CD4-positive, alpha-beta T cell (primary cell): Measurements from ENCODE around the gene FAM120A. TPM values are rescaled to one million over a fixed set of nuclear protein-coding genes. Genes with fewer than 3 reads are reported as not detected.

Experiments used
- ATAC-seq: fragments of 200-7000 bp; cut with Tn5 transposase; one replicate; pipeline ENCODE4 v1.10.0; 2022; ENCODE audit warnings: mild to moderate bottlenecking; ENCODE audit not compliant: poor library complexity
- CTCF ChIA-PET: fragments of 350-600 bp; sonication (Branson Sonifier 250); formaldehyde crosslinking; loops from one replicate; lab custom pipeline; 2021; ENCODE audit warnings: antibody characterized with exemption, inconsistent platforms; lab: Charles Lee
- POLR2A ChIA-PET: fragments of 350-600 bp; sonication (Branson Sonifier 250); formaldehyde crosslinking; loops from one replicate; lab custom pipeline; 2021; ENCODE audit warnings: antibody characterized with exemption, inconsistent platforms; lab: Charles Lee
- DNase-seq, 14 experiments: peaks; one replicate each; pipeline ENCODE4 v3.0.0-alpha.2; 2013 to 2020; ENCODE audit warnings: mixed read lengths in 2 of 14
- H3K27ac ChIP-seq, 2 donors: one replicate each; pipeline versions ENCODE4 v1.5.1 to v1.7.0; 2013; ENCODE audit warnings: low read length in 2 of 2, low read depth in 1 of 2, mild to moderate bottlenecking in 1 of 2
- H3K27me3 ChIP-seq, 2 experiments: 1 replicate in 1 of 2; 2 replicates in 1 of 2; pipeline versions ENCODE4 v1.6.1 to v1.7.0; 2013; ENCODE audit warnings: low read length in 2 of 2, control low read depth in 1 of 2, mild to moderate bottlenecking in 1 of 2, moderate library complexity in 1 of 2; ENCODE audit not compliant: insufficient read depth in 2 of 2, control insufficient read depth in 1 of 2
- H3K36me3 ChIP-seq: one replicate; pipeline ENCODE4 v1.6.1; 2013; ENCODE audit warnings: low read length, control low read depth; ENCODE audit not compliant: insufficient read depth
- H3K4me1 ChIP-seq: one replicate; pipeline ENCODE4 v1.6.1; 2013; ENCODE audit warnings: low read length, control low read depth; ENCODE audit not compliant: insufficient read depth
- H3K4me3 ChIP-seq: one replicate; pipeline ENCODE4 v1.5.1; 2013; ENCODE audit warnings: mild to moderate bottlenecking, low read length, moderate library complexity
- H3K9me3 ChIP-seq, 2 experiments: 1 replicate in 1 of 2; 2 replicates in 1 of 2; pipeline versions ENCODE4 v1.6.1 to v1.7.0; 2013; ENCODE audit warnings: low read length in 2 of 2, mild to moderate bottlenecking in 2 of 2, control low read depth in 1 of 2, moderate library complexity in 1 of 2; ENCODE audit not compliant: control insufficient read depth in 1 of 2, insufficient read depth in 1 of 2
- H3K27ac Mint-ChIP-seq: one replicate; pipeline ENCODE4 v1.8.0; 2020; ENCODE audit warnings: mixed read lengths
- H3K27me3 Mint-ChIP-seq: one replicate; pipeline ENCODE4 v1.8.0; 2021; ENCODE audit warnings: mixed read lengths
- H3K36me3 Mint-ChIP-seq: one replicate; pipeline ENCODE4 v1.8.0; 2021; ENCODE audit warnings: low read depth, mixed read lengths
- H3K4me1 Mint-ChIP-seq: one replicate; pipeline ENCODE4 v1.8.0; 2021; ENCODE audit warnings: low read depth, mixed read lengths
- H3K4me3 Mint-ChIP-seq: one replicate; pipeline ENCODE4 v1.8.0; 2020; ENCODE audit warnings: mild to moderate bottlenecking, mixed read lengths
- H3K9me3 Mint-ChIP-seq: one replicate; pipeline ENCODE4 v1.8.0; 2020; ENCODE audit warnings: mixed read lengths
- intact Hi-C, 2 experiments: fragments of 100-400 bp; cut with DNase I in 1 of 2; cut with micrococcal nuclease in 1 of 2; formaldehyde crosslinking; loops; one replicate each; pipeline versions ENCODE4 v1.15.1 to v1.9.0; 2023 to 2025; cut with DNase I, micrococcal nuclease
- total RNA-seq, 174 experiments: library from RNA in 2 of 174; stranded (reverse) in 2 of 174; gene quantifications; one replicate each; pipeline ENCODE4 v1.2.3 and lab custom pipeline; 2021 to 2026
- TF ChIP-seq, protein P1 (sequence below): fragments of 200-600 bp; IDR thresholded peaks from one replicate; pipeline ENCODE4 v1.8.0; 2022; ENCODE audit warnings: antibody characterized with exemption, mild to moderate bottlenecking

The FAM120A gene
- total RNA-seq, 2 experiments from 2014 or later = 46.5 to 51.7 TPM

DNA sequence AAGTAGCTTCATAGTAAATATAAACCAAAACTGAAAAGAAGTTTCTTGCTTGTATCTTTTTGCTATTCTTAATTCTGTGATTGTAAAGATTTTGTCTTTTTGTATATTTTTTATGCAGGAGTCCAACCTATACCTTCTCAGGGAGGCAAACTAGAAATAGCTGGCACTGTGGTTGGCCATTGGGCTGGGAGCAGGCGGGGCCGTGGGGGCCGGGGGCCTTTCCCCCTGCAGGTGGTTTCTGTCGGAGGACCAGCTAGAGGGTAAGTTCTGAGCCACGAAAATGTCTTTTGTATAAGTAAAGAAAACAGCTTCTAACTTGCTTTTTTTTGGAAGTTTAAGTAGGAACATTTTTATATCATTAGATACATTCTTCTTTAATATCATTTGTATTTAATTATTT, 109.5 kb downstream of the FAM120A start:
- no peak overlapping the region for H3K4me3 ChIP-seq
- no peak overlapping the region for H3K27ac ChIP-seq
- peaks cover 67% of the 10 kb centered on the region for H3K36me3 ChIP-seq
- no peak for ATAC-seq
- DNase-seq = no peak
- Mint-ChIP-seq H3K9me3 (no peaks in the 10 kb centered on the region), H3K36me3 (peaks cover 87% of the 10 kb centered on the region), H3K4me1 (no peaks in the 10 kb centered on the region), H3K27me3 (no peaks in the 10 kb centered on the region), H3K4me3 (no peak overlapping the region), H3K27ac (no peak overlapping the region)
- CTCF ChIA-PET = no interaction called here
- no peaks in the 10 kb centered on the region for H3K27me3 ChIP-seq
- intact Hi-C loops = loop anchor here (5.0 to 10.0 kb wide), 5 partner anchors 396 to 1266 kb away; partner anchors contain the start of genes CENPP (in 1 of the 2), IARS1 (in 1 of the 2), NOL8 (in 1 of the 2) and ZNF484 (in 1 of the 2)
- POLR2A ChIA-PET = interaction anchor here (0.5 kb wide), 1 partner anchor 90 kb away, joined by 3 read pairs; no protein-coding TSS in a partner anchor
- no peaks in the 10 kb centered on the region for H3K9me3 ChIP-seq
- TF ChIP-seq, protein P1, sequence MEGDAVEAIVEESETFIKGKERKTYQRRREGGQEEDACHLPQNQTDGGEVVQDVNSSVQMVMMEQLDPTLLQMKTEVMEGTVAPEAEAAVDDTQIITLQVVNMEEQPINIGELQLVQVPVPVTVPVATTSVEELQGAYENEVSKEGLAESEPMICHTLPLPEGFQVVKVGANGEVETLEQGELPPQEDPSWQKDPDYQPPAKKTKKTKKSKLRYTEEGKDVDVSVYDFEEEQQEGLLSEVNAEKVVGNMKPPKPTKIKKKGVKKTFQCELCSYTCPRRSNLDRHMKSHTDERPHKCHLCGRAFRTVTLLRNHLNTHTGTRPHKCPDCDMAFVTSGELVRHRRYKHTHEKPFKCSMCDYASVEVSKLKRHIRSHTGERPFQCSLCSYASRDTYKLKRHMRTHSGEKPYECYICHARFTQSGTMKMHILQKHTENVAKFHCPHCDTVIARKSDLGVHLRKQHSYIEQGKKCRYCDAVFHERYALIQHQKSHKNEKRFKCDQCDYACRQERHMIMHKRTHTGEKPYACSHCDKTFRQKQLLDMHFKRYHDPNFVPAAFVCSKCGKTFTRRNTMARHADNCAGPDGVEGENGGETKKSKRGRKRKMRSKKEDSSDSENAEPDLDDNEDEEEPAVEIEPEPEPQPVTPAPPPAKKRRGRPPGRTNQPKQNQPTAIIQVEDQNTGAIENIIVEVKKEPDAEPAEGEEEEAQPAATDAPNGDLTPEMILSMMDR = no peak
- H3K4me1 ChIP-seq = no peaks in the 10 kb centered on the region

DNA sequence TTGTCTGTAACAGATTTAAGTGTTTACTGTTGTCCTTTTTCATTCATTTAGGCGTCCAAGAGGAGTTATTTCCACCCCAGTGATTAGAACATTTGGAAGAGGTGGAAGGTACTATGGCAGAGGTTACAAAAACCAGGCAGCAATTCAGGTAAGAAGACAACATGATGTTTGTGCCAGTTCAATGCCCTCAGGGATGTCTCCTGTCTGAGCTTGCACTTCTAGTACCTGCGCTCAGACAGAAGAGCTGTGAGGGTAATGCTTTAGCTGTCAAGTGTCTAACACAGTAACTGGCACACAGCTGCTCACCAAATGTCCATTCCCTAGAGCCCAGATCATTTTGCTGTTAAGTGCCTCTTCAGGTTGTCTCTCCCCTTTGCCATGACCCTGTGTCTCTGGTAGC, 110.7 kb downstream of the FAM120A start:
- Histone ChIP-seq H3K9me3 (no peaks in the 10 kb centered on the region), H3K4me3 (no peak overlapping the region), H3K27me3 (no peaks in the 10 kb centered on the region), H3K36me3 (peaks cover 58% of the 10 kb centered on the region), H3K27ac (no peak overlapping the region), H3K4me1 (peaks cover 9% of the 10 kb centered on the region)
- H3K4me3 Mint-ChIP-seq = no peak overlapping the region
- peaks cover 3% of the 10 kb centered on the region for H3K4me1 Mint-ChIP-seq
- no peaks in the 10 kb centered on the region for H3K27me3 Mint-ChIP-seq
- TF ChIP-seq, protein P1 = no peak
- no peak for ATAC-seq
- H3K27ac Mint-ChIP-seq = no peak overlapping the region
- intact Hi-C loops = loop anchor here (5.0 to 10.0 kb wide), 5 partner anchors 397 to 1267 kb away; partner anchors contain the start of genes CENPP (in 1 of the 2), IARS1 (in 1 of the 2), NOL8 (in 1 of the 2) and ZNF484 (in 1 of the 2)
- CTCF ChIA-PET = no interaction called here
- H3K9me3 Mint-ChIP-seq = no peaks in the 10 kb centered on the region
- DNase-seq = no peak
- POLR2A ChIA-PET = interaction anchor here (0.6 to 0.7 kb wide), 2 partner anchors 8 to 455 kb away, joined by 3 to 4 read pairs; no protein-coding TSS in a partner anchor
- H3K36me3 Mint-ChIP-seq = peaks cover 75% of the 10 kb centered on the region

DNA sequence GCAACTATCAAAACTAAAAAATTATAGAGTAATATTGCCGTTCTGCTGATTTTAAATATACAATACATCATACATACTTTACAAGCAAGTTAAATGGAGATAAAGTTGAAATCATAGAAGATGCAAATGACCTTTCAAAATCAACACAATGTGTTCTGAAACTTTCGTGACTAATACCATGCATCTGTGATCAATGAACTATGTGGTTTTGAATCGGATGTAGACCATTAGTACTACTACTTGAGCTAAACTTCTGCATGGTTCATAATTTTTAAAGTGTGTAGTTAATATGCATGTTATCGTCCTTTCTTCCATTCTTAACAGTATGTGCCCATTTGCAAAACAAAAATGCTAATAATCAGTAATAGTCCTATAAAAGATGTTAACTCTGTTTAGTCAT, 113.6 kb downstream of the FAM120A start:
- peaks cover 10% of the 10 kb centered on the region for H3K4me1 Mint-ChIP-seq
- intact Hi-C loops = loop anchor here (5.0 to 10.0 kb wide), 8 partner anchors 400 to 1448 kb away; partner anchors contain the start of genes CENPP (in 1 of the 2), IARS1 (in 1 of the 2), NOL8 (in 1 of the 2) and SPTLC1 (in 1 of the 2)

More for the DNA sequence above, 113.6 kb downstream of the FAM120A start:
- POLR2A ChIA-PET = interaction anchor here (1.3 to 2.1 kb wide), 3 partner anchors 10 to 113 kb away, joined by 3 to 40 read pairs (median 31); partner anchors contain the start of genes FAM120A, FAM120AOS and PHF2
- Histone ChIP-seq H3K27me3 (no peaks in the 10 kb centered on the region), H3K36me3 (peaks cover 33% of the 10 kb centered on the region), H3K4me1 (peaks cover 19% of the 10 kb centered on the region), H3K4me3 (no peak overlapping the region), H3K9me3 (no peaks in the 10 kb centered on the region), H3K27ac (no peak overlapping the region)
- H3K27me3 Mint-ChIP-seq = no peaks in the 10 kb centered on the region
- H3K4me3 Mint-ChIP-seq = no peak overlapping the region
- peak overlapping the region; percentile 90 for H3K27ac Mint-ChIP-seq
- DNase-seq (no peak), ATAC-seq (no peak)
- H3K36me3 Mint-ChIP-seq = peaks cover 46% of the 10 kb centered on the region
- CTCF ChIA-PET = interaction anchor here (1.8 kb wide), 1 partner anchor 9 kb away, joined by 6 read pairs; no protein-coding TSS in a partner anchor
- TF ChIP-seq, protein P1 = no peak
- H3K9me3 Mint-ChIP-seq = no peaks in the 10 kb centered on the region
